GM15510 (cell line): Measurements from ENCODE around the gene PRKCB.

Experiments
- POLR2A ChIP-seq: IDR thresholded peaks from 3 replicates; pipeline ENCODE4 v1.6.1; 2011; ENCODE audit warnings: borderline replicate concordance; ENCODE audit not compliant: insufficient read length; ENCODE audit errors: extremely low read depth

PRKCB gene

DNA sequence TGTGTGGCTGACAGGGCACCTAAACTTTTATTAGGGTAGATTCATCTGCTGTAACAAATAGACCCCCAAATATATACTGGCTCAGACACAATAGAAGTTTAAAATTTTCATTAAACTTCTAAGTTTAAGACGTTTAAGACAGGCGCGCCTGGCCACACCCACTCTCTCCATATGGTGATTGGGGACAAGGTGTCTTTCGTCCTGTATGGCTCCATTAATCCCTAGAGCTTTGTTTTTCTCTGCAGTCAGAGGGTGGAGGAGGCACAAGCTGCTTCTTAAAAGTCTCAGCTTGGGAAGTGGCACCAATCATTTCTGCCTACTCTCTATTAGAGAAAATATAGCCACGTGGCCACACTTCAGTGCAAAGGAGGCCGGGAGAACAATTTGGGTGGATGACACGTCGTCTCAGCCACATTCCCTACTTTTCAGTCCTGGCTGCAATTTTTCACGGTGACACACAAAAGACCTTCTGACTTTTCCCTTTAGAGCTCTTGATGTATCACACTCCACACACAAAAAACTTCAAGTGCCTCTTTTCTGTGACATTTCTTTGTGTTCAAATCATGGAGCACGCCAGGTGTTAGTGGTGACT is 294.8 kb downstream of the PRKCB start:
- no peak for TF ChIP-seq POLR2A

DNA sequence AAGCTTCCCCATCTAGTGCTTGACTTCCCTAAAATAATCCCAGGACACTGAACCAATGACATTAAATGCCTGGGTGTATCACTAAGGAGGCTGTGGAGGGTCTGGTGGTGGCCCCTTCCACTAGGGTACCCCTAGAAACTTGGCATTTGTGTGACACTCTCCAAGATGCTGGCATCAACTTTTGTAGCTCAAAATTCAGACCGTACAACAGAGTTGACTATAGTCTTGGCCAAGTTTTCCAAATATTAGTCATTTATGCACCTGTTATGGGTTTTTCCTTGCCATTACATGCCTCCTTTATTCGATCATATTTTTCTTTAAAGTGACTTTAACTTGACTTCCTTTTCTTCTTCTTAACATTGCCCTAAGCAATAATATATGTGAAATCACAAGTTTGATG is 295.5 kb downstream of the PRKCB start:
- TF ChIP-seq POLR2A, result no peak

DNA sequence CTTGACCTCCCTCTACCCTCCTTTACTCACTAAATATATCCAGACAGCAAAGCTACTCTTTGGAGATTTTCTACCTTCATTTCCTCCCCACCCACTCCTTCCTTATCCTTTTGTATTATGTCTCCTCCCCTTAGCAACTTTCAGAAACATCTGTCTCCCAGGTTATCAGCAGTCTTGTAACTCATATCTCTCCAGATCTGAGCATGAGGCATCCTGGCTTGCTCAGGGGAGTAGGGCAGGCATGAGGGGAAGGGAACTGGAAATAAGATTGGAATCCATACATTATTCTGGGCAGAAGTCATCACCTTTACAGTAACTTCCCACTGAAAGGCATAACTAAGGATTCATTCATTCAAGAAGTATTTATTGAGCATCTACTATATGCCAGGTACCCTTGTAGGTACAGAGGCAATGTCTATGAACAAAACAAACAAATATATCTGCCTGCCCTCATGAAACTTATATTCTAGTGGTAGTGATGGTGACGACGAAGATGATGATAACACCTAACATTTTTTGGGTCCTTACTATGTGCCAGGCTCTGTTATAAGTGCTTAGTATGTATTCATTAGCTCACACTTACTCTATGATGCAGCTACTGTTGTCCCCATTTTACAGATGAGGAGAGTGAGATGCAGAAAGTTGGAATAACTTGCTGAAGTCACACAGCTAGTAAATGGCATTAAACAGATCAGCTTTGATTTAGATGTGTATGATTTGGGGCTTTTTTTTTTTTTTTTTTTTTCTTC is 296.4 kb downstream of the PRKCB start:
- no peak for TF ChIP-seq POLR2A

DNA sequence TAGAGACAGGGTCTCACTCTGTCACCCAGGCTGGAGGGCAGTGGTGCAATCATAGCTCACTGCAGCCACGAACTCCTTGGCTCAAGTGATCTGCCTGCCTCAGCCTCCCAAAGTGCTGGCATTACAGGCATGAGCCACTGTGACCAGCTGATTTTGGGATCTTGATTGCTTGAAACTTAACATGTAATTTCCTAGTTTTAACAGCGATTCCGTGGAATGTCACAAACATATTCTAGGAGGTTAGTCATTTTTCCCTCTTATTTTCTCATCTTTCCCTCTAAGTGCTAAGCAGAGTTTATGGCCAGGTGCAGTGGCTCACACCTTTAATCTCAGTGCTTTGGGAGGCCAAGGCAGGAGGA is 297.0 kb downstream of the PRKCB start:
- TF ChIP-seq POLR2A, result no peak

DNA sequence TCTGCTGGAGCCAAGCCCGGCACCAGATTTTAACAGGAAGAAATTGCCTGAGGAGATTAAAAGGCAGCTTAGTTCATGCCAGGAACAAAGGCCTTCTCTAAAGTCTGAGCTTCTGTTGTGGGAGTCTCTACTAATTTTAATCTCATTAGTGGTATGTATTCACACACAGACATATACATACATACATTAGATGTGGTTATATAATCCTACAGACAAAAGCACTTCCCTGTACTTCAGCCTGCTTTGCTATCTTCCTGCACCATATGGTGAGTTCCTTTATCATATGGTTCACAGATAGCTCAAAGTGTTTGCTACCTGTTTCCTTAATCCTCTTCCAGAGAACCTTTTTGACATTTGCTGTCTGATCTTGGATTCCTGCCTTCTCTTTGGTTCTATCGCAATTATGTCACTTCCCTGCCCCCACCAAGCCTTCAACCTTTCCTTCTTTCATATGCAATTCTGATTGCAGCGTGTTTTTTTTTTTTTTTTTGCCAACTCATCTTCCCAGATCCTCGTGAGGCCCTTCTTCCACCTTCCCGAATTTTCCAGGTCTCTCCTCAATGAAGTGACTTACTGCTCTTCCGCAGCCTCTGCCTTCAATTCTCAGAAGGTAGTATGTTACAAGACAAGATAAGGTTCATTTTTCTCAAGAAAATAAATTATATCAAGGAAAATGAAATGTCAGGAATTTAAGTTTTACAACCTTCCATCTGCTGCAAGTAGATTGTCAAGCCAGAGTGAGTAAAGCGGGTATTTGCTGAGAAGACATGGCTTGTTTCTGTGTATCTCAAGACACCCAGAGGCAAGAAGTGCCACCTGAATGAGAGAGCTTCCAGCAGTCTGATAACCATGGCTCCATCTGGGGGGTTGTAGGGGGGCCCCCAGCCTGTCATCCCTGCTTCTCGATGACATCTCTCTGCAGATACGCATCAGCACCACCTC is 300.1 kb downstream of the PRKCB start:
- no peak for TF ChIP-seq POLR2A

DNA sequence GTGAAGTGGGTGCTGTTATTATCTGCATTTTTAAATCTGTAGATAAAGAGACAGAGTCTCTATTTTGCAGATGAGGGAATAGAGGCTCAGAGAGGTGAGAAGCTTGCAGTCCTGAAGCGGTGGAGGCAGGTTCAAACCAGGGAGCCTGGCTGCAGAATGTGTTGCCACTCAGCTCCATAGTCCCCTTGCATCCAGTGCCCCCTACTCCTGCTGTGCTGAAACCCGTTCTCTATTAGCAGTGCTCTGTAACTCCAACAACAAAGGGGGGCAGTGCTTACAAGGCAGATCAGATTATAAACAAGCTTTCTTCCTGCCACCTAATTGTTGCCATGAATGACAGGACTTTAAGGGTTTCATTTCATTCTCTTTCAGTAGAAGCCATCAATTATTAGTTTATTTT is 302.2 kb downstream of the PRKCB start:
- no peak for TF ChIP-seq POLR2A

DNA sequence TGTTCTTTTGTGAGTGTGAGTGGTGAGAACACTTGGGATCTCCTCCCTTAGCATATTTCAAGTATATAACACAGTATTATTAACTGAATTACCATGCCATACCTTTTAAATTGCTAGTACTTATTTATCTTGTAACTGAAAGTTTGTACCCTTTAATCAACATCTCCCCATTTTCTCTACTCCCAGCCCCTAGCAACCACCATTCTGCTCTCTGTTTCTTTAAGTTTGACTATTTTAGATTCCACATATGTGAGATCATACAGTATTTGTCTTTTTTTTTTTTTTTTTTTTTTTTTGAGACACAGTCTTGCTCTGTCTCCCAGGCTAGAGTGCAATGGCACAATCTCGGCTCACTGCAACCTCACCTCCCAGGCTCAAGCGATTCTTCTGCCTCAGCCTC is 302.8 kb downstream of the PRKCB start:
- no peak for TF ChIP-seq POLR2A

DNA sequence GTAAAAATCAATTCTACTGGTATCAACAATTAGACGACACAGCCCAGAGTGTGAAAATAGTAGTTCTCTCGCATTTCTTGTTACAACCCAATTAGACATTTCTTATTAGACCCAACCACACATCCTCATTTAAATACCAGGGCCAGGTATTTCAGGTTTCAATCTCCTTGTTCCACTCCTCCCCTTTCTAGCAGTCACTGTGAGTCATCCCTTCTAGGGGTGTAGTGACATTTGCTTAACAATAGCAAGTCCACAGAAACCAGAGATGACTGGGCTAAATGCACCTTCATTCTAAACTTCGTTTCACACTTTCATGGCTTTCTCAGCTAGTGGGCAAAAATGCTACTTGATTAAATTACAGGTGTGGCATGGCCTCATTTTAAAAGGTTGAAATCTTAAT is 303.5 kb downstream of the PRKCB start:
- no peak for TF ChIP-seq POLR2A

DNA sequence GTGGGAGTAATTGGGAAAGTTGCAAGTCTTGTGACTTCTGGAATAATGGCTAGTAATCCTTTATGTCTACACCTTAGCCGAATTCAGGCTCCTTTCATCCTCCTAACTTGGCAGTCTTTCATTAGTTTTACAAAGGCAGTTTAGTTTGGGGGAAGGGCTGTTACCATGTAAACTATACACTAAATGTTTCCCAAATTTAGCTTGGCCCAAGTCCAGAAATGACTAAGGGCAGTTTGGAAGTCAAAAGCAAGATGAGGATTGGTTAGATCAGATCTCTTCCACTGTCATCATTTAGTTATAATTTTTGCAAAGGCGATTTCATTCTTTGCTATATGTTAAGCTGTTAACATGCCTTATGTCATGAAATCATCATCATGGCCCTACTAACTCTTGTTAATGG is 304.9 kb downstream of the PRKCB start:
- no peak for TF ChIP-seq POLR2A

DNA sequence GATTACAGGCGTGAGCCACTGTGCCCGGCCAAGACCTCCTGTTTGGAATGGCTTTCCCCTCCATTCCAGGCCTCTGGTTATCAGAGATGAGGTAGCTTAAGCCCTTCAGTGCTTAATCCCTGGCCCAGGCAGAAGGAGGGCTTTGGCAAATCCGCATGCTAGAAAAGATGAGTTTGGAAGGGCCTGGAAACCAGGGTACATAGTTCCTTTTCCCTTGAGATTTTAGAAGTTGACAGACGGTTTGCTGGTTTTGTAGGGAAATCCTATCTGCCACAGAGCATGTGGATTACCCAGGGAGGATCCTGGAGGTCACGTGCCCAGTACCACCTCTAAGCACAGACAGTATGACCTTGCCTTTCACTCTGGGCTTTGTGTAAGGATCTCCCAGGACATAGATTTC is 305.7 kb downstream of the PRKCB start:
- no peak for TF ChIP-seq POLR2A

DNA sequence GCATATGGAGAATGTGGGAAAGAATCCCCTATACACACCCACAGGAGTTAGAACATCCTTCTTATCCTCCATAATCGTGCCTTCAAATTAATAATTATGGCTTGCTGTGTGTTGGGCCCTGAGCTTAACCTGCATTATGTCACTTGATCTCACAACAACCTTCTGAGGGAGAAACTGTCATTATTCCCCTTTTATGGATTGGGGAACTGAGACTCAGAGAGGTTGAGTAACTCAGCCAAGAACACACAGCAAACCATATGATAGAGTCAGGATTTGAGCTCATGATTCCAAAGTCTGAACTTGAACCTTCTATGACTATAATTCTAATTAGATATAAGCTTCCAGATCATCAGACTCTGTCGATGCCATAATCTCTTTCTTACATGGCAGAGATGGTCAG is 306.1 kb downstream of the PRKCB start:
- TF ChIP-seq POLR2A, result no peak

DNA sequence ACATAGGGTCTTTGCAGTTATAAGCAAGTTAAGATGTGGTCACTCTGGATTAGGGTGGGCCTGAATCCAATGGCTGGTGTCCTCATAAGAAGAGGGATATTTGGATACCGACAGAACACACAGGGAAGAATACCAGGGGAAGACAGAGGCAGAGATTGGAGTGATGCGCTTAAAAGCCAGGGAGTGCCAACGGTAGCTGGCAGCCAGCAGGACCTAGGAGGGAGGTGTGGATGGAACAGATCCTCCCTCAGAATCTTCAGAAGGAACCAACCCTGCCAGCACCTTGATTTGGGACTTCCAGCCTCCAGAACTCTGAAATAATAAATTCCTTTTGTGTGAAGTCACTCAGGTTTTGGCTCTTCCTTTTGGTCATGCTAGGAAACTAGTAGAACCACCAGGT is 310.1 kb downstream of the PRKCB start:
- TF ChIP-seq POLR2A, result no peak

DNA sequence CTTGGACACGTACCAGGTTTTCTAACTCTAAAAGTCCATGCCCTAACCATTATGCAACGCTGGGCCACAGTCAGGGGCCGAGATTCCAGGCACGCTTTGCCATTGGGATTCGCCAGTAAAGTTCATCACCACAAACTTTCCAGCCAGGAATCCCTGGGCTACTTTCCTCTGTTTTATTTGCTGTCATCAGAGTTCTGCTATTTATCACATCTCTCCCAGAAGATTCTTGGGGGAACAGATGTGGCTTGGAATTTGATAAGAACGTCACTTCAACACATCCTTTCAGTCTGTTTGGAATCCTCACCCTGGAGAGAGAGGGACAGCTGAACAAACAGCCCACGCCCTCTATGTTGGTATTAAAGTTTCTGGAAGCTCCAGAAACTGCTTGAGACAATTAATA is 310.7 kb downstream of the PRKCB start:
- no peak for TF ChIP-seq POLR2A

DNA sequence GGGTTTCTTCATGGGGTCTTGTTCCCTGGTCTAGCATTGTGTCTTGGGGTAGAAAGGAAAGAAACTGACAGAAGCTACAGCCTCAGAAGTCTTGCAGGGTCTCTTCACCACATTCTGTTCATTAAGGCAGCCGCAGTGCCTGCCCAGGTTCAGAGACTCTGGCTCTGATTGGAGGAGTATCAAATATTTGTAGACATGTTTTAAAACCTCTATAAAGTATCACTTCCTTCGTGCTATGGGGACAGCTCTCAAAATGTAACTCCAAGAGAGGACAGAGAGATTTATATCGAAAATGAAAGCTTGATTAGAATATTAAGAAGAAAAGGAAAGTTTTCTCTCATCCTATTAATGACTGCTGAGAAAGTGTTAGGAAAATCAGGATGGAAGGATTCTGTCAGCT is 313.3 kb downstream of the PRKCB start:
- TF ChIP-seq POLR2A, result no peak

DNA sequence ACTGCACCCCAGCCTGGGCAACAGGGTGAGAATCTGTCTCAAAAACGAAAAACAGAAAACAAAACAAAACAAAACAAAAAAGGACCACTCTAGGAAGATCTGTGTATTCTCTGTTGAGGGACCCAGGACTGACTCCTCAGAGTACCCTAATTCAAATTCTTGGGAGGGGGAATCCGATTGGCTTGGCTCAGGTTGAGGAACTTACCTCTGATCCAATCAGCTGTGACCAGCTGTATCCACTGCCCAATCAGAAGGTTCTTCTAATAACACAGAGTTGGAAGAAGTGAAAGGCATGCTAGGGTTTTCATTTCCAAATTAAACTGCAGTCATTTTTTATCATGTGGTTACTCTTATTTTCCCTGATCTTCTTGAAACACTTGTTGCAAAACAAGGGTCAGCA is 314.5 kb downstream of the PRKCB start:
- TF ChIP-seq POLR2A, result no peak

DNA sequence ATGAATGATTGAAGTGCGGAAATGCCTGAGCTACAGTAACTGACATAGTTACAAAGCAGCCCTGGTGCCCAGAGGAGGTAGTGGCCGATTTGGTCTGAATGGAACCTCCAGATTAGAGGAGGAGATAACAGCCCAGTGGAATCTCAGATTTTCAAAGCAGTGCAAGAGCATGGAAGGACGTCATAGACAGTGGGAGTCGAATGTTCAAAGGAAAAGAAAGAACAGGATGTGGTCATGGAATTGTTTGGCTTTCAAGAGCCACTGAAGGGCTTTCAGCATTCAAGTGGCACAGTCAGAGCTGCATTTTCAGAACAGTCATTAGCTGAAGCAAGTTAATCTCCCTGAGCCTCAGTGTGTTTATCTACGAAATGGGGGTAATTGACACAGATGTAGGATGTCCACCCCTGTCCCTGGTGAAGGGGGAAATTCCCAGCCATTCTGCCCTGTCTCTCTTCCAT is 315.7 kb downstream of the PRKCB start:
- no peak for TF ChIP-seq POLR2A

DNA sequence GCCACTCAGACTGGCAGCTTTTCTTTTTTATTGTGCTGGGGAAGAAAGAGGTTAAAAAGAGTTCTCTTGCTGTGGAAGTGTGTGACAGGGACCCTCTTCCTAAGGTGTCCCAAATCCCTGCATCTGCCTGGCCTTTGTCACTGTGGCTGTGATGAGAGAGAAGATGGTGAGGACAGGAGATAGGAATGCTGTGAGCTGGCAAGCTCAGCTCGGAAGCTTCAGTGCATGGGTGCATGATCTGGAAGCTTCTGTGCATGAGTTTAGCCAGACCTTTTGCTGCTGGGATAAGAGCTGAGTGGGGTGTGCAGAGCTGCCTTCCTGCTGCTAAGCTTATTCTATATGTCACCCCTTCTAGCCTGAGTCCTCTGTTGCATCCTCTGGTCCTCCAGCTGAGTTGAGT is 317.0 kb downstream of the PRKCB start:
- TF ChIP-seq POLR2A, result no peak

DNA sequence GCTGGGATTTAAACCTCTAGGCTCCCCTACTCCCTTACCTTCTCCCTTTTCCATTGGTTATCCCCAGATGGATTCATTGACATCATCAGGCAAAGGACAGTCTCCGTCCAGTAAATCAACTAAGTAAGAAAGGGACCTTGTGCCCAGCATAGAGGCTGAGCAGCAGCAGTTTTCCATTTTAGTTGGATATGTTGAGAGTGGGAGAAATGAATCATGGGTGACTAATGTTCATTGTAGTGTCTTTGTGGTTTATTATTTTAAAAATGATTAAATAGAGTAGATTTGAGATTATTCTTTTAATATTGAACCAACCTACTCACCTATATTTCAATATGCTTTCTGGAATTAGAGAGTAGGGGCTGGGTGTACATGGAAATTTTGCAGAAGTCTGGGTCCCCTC is 321.0 kb downstream of the PRKCB start:
- TF ChIP-seq POLR2A, result no peak
